ENCODE data around the gene IRAG1.
"Not testable (repeated sequence)": the region's sequence is repeated elsewhere in the genome, so short reads cannot be mapped to it uniquely, and the experiment has no call there.

The IRAG1 gene

GRCh38 chr11:10708131-10708530 lies 14.6 kb upstream of the IRAG1 start:
- DNase-seq, result no peak

GRCh38 chr11:10701982-10702381 lies 8.4 kb upstream of the IRAG1 start:
- DNase-seq, result no peak

DNA sequence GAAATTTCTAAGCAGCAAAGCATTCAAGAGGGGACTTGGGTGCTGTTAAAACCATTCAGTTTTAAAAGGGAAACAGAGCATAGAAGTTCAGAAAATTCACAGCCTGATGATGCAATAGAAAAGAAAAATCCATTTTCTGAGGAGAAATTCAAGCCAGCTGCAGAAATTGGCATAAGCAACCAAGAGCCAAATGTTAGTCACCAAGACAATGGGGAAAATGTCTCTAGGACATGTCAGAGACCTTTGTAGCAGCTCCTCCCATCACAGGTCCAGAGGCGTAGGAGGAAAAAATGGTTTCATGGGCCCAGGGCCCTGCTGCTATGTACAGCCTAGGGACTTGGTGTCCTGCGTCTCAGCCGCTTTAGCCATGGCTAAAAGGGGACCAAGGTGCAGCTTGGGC lies 5.5 kb upstream of the IRAG1 start:
- no peak for DNase-seq

- no peak for DNase-seq
Measured at GRCh38 chr11:10697323-10697620, 3.7 kb upstream of the IRAG1 start.

DNA sequence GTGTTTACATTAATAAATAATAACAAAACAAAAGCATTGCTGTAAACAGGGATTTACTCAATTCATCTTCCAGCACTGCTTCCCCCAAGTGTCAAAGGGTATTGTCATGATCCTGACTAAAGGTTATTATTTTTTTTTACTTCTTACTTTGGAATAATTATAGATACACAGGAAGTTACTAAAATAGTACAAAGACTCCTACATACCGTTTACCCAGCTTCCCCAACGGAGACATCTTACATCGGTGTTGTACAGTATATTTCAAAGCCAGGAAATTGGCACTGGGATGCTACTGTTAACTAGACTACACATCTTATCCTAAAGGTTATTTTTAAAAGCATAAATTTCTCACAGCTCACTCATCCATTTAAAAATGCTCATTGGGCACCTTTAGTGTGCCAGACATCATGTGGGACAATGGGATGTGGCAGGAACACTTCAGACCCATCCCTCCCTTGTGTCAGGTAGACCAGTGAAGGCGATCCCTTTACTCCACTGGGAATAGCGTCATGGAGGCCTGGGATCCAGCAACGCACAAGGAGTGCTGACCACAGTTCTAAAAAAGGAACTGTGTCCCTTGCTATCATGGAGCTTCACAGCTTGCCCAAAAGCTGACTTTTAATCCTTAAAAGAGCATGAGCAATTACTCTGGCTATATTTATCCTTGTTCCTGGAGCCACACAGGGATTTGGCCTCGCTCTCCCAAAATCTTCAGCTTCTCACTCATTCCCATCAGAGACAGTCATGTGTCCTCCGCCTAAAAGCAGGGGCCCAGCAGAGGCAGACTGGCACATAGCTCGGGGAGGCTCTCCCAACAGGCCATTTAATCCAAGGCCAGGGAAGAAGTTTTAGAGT lies 3.1 kb upstream of the IRAG1 start:
- DNase-seq, result no peak

DNA sequence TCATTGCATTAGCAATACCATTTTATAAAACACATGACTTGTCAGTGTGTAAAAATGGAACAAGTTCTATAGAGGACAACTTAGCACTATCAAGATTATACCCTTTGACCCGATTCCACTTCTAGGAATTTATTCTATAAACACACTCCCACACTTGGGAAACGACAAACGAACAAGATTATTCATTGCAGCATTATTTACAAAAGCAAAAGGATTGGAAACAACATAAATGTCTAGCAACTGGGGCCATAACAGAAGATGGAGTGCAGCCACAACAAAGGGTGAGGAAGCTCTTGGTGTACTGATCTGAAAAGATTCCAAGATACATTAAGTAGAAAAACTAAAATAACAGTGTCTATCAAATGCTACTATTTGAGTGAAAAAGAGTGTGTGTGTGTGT lies 2.3 kb upstream of the IRAG1 start:
- no peak for DNase-seq

DNA sequence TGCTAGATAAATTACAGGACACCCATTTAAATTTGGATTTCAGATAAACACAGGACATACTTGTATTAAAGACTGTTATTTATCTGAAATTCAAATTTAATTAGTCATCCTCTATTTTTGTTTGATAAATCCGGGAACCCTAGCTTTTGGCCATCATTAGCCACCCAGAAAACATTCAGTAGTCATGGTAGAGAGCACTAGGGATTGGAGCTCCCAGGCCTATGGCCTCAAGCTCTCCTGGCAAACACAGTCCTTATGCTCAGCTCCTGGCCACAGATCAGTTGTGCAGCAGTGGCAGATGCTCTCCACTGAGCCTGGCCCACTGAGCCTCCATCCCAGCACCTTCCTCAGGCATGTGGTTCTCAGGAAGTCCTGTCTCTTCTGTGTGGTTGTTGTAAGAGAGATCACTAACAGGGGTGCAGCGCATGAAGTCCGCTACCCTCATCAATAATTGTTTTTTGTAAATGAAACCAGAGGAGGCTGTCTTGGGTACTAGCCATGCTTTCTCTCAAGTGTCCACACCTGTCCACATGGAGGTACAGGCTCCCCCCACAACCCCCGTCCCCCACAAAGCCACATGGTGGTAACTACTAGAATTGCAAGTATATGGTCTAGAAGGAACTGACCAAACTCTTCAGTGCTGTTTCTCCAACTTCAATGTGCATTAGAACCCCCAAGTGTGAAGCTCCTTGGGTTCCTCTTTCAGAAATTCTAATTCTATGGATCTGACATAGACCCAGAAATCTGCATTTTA lies 1.1 kb upstream of the IRAG1 start:
- no peak for DNase-seq

DNA sequence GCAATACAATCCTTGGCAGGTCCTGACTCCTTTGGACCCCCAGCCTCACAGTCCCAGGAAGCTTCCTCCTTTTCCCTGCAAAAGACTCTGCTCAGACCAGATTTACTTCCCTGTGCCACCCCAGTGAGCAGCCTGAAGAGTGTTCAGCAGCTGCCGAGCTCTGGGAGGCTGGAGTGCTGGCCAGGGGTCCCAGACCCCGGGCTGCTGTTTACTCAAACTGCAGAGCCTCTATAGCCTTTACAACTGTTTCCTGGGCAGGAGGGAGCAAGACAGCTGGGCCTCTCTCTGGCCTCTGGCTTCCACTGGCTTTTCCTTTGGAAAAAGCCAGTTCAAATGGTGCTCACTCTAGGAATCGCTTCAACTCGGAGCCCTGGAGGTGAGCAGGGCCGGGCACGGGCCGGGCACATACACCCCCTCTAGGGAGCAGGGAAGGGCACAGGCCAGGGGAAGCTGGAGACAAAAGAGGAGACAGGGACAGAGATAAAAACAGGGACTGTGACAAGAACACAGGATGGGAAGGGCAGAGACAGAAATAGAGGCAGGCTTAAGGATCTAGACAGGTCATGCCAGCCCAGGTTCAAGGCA lies 932 bp downstream of the IRAG1 start:
- DNase-seq, result no peak

DNA sequence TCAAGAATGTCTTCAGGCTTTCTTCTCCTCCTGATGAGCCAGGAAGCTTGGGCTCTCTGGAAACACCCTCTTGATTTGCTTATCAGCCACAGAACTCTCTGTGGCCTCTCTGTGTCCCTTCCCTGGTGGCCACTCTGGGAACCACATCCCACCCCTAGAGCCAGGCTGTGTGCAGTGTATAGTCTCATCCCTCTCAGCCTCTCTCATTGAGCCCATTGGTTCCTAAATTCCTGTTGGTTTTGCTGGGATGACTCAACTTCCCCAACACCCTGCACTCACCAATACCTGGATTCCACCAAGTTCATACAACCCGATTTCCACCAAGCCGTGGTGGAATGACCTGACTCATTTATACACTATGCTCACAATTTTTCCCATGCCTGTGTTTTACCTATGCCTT lies 5.2 kb downstream of the IRAG1 start:
- DNase-seq, result no peak

DNA sequence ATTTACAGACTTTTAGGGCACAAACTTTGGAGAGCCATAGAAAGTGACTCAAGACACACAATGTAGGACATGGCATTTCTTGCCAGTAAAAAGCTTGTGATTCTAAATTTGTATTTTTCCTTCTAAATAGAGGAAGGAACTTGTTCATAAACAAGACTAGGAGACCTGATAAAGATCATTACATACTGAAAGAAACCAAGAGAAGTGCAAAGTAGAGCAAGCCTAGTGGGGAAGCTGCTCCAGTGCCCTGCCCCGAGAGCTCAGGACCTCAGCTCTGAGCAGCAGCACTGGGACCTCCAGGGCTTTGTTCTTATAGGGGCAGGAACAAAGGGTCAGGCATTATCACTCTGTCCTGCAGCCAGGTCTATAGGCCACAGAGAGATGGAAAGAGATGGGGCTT lies 7.2 kb downstream of the IRAG1 start:
- DNase-seq, result no peak

- DNase-seq, result no peak
Measured at GRCh38 chr11:10683429-10683828, 10.1 kb downstream of the IRAG1 start.

DNA sequence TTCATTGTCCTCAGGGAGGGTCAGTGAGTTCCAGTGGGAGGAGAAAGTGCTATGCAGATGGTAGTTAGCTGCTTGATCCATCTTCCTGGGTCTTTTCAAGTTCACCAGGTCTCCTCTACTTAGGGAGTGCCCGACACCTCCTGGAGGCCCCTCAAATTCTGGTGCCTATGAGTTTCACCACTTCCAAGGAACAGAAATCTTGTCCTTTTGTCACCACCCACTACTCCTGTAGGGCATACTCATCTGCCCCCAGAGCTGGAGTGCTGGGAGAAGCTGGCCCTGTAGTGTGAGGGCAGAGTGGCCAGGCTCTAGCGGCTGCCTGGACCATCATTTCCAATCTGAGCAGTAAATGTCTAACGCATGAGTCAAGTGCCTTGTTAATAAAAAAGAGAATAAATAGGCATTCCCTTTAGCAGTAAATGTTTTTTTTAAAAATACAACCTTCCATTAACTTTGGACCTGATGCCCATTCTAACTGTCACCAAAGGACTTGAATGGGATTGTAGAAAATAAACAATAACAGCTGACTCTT lies 12.5 kb downstream of the IRAG1 start:
- DNase-seq, result no peak

- not testable (repeated sequence) for DNase-seq
Measured at GRCh38 chr11:10680279-10680678, 13.3 kb downstream of the IRAG1 start.

DNA sequence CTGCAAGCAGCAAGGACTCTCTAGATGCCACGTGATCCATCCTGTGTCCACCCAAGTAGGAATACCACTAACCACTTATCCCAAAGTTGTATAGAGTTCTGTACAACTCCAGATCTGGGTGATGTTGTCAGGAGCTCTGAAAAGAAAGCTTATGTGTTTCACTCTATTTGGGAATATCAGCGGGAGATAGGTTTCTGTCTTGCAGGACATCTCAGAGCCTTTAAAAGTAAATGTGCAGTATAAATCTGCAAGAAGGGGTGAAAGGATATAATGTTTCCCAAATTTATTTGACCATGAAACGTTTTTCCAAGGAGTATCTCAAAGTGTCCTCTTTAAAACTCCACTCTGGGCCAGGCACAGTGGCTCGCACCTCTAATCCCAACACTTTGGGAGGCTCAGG lies 13.9 kb downstream of the IRAG1 start:
- DNase-seq, result no peak

GRCh38 chr11:10678101-10678500 lies 15.5 kb downstream of the IRAG1 start:
- DNase-seq, result peak; percentile 61

DNA sequence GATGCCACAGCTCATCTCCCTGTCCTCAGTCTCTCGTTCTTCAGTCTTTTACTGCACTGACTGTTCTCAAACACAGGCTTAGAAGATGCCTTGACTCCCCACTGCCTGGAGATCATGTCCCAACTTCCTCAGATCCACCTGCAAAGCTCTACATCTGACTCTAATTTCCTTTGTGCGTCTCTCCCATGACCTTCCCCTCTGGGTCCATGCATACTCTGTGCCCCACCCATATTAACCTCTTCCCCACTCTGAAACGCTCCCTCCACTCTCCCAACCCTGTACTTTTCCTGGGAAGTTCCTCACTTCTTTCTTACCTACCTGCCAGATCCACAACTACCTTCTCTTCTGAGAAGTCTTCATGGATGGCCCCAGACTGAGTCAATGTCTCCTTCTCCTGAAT lies 16.6 kb downstream of the IRAG1 start:
- DNase-seq, result no peak

DNA sequence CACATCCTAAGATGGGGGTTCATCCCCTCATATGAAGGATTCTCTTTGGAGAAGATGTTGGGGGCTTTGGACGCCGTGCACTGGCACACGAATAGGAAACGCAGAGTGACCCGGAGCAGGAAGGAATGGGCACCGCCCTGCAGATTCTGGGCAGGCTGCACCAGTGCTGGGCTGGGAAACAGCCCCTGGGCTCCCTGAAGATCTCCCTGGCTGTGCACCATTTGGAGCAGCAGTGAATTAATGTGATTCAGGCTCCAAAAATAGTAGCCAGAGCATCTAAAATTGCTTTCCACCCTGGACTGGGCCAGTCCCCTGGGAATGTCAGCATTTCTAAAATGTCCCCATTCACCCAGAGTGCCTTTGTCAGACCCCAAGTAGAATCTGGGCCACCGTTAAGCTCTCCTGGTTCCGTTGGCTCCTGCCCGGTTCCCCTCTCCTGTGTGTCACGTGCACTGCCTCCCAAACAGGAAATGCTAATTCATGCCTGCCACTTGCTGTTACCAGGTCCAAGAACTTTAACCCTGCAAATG lies 18.6 kb downstream of the IRAG1 start:
- no peak for DNase-seq

GRCh38 chr11:10674440-10674855 lies 19.1 kb downstream of the IRAG1 start:
- no peak for DNase-seq

DNA sequence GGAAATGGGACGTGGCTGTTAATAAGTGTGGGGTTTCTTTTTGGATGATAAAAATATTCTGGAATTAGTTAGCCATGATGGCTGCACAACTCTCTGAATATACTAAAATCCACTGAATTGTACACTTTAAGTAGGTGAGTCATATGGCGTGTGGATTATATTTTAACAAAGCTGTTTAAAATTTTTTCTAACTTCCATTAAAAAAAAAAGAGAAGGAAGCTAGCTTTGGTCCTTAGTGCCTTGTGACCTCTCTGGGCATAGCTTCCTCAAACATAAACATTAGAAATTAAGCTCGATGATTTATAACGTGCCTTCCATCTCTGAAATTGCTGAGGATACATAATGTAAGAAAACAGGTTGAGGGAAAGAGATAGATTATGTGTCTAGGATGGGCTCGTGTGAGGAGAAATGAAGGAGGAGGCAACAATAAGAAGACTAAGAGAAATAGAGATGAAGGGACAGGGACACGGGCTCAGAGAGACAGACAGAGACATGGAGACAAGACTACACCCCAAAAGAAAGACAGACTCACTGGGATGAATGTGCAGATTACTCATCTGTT lies 20.0 kb downstream of the IRAG1 start:
- no peak for DNase-seq

DNA sequence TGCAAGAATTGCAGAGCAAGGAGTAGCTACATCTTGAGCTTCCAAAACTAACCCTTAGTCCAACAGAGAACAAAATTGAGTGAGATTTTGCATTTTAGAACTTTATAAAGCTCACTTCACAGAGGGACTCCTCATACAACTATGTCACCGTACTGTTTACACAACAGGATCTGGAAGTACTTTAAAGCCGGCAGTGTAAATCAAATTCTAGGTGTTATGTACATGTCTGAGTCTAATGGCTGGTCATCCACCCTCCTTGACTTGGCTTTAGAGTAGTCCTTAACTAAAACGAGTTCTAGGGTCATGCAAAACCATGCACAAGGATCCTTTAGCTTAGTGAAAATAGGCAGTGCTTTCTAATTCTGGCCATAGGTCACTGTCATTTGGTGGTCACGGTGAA lies 23.5 kb downstream of the IRAG1 start:
- no peak for DNase-seq

DNA sequence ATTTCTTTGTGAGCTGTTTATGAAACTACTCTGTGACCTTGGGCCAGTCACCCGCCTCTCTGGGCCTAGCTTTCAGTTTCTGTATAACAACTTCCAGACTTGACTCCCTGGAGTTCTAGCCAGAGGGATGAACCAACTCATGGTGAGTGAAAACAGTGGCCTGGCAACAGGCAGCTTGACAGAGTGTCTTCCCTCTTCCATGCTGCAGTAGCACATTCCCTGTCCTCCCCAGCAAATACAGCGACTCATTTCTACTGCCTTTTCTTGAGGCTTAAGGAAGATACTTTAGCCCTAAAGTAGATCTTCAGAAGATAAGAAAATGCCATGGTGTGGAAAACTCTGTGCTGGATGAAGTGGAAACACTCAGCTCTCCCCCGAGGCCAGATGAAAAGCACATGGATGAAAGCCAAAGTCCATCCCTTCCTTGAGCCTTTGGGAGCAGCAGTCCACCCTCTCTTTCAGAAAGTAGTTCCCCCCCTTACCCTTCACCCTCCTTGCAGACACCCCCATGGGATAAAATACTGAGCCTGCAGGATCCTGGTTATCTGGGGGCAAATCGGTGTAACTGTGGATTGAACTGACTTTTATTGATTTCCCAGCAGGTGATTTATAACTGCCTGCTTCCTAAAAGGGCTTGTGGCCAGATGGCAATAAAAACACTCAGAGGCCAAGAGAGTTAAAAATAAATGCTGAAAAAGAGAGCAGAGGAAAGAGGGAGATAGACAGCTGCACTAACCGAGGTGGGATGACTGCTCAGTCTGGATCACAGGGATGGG lies 24.1 kb downstream of the IRAG1 start:
- peak; percentile 62 for DNase-seq

DNA sequence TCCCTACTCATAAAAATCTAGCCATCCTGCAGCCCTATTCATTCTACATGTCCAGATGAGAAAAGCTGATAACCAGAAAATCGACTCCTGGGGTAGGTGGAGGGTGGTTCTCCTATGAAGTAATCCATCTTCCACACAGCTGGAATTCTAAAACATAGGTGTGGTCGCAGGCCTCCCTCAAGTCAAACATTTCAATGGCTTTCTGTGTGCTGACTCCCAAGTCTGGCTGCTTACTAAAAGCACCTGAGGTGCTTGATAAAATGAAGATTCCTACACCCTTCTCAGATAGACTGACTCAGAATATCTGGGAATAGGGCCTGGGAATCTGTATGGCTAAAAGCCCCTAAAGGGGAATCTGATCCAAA lies 26.1 kb downstream of the IRAG1 start:
- DNase-seq, result no peak

Measured in DMS 273 treated with DMSO at 0.1 percent for 48 hours (cell line).